GM12874 (cell line): ENCODE measurements around the gene OR10P1.

Experiments
- TF ChIP-seq, protein P1 (sequence below): IDR thresholded peaks from 2 replicates; pipeline ENCODE4 v1.5.1; 2011; ENCODE audit warnings: low read depth, mild to moderate bottlenecking, control low read depth, low read length, moderate library complexity; ENCODE audit not compliant: insufficient read depth

OR10P1 gene, protein sequence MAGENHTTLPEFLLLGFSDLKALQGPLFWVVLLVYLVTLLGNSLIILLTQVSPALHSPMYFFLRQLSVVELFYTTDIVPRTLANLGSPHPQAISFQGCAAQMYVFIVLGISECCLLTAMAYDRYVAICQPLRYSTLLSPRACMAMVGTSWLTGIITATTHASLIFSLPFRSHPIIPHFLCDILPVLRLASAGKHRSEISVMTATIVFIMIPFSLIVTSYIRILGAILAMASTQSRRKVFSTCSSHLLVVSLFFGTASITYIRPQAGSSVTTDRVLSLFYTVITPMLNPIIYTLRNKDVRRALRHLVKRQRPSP

DNA sequence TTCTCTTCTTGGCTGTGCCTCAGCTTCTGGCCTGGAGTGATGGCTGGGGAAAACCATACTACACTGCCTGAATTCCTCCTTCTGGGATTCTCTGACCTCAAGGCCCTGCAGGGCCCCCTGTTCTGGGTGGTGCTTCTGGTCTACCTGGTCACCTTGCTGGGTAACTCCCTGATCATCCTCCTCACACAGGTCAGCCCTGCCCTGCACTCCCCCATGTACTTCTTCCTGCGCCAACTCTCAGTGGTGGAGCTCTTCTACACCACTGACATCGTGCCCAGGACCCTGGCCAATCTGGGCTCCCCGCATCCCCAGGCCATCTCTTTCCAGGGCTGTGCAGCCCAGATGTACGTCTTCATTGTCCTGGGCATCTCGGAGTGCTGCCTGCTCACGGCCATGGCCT is at the start of gene OR10P1:
TSS of gene OR10P1 (plus strand) at position 40 of the 400 bp plus-strand sequence. CDS start at position 40, 0 bp downstream.
- TF ChIP-seq, protein P1, sequence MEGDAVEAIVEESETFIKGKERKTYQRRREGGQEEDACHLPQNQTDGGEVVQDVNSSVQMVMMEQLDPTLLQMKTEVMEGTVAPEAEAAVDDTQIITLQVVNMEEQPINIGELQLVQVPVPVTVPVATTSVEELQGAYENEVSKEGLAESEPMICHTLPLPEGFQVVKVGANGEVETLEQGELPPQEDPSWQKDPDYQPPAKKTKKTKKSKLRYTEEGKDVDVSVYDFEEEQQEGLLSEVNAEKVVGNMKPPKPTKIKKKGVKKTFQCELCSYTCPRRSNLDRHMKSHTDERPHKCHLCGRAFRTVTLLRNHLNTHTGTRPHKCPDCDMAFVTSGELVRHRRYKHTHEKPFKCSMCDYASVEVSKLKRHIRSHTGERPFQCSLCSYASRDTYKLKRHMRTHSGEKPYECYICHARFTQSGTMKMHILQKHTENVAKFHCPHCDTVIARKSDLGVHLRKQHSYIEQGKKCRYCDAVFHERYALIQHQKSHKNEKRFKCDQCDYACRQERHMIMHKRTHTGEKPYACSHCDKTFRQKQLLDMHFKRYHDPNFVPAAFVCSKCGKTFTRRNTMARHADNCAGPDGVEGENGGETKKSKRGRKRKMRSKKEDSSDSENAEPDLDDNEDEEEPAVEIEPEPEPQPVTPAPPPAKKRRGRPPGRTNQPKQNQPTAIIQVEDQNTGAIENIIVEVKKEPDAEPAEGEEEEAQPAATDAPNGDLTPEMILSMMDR: no peak

DNA sequence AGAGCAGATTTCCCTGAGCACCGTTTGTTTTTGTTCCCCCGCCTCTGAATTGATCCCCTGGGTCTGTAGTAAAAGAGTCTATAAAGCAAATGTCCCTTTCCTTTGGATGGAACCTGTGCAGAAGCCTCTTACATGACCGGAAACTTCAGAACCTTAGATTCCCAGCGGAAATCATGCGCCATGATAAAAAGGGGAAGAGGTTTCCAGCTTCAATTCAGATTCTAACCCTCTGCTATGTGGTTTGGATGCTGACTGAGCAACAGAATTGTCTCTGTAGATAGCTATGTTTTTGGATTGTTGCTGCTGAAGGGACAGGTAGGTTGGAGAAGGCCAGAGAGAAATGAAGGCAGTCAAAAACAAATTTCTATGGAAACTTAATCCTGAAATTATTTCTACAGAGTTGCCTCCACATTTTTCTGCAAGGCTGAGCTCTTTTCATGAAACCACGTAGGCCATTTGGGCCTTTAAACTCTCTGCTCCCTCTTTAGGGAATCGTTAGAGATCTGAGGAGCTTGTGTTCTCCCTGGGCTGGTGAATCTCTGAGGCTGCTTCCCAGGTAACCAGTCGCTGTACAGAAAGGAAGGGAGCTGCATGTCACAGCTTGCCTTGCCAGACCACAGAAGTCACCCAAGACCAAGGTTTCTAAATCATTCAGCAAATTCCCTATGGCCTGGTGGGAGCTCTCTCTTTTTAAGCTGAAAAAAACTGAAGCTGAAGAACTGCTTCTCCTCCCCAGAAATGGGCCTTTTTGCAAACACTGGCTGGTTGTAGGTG is 28.7 kb upstream of the OR10P1 start:
- TF ChIP-seq, protein P1: no peak

DNA sequence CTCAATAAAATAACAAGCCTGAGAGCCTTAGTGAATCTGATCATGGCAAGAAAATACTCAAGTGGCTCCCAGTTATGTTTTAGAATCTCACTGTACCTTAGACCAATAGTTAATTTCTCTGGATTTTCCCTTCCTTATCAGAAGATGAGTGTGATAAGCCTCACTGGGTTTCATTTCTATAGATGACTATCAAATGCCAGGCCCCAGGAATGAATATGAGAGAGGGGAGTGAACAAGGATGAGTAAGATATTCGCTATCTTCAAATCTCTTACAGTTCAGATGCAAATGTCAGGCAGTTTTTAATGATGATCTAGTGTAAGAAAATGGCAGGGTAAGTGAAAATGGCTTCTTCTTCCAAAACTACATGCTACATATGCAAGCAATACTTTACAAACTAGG is 26.1 kb upstream of the OR10P1 start:
- TF ChIP-seq, protein P1: no peak

DNA sequence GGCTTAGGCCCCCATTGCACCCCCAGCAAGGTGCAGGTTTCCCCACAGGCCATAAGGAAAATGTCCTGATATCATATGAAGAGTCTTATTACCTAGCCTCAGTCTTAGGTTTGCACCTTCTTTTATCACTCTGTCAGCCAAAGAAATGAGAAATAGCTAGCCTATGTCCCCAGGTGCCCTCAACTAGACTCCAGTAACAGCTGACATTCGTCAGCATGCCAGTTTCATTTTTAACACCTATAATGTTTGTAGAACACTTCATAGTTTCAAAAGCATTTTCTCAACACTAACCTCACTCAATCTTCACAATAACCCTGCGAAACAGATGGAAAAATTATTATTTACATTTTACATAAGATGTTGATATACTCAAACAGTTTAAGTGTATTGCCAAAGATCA is 24.0 kb upstream of the OR10P1 start:
- TF ChIP-seq, protein P1: no peak

DNA sequence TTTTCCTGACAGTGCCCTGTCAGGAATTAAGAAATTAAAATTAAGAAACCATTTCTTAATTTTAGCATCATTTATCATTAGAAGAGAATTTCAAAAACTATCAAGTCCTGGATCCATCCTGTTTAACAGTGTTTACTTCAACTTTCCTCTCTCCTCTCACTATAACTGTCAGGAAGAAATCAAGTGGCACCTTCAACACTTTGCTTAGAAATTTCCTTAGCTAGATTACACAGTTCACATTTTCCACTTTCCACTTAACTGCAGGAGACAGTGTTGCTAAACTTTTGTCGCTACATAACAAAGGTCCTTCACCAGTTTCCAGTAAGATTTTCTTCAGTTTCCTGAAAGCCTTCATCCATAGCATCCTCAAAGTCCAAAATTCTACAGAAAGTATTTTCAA is 21.9 kb upstream of the OR10P1 start:
- TF ChIP-seq, protein P1: no peak

DNA sequence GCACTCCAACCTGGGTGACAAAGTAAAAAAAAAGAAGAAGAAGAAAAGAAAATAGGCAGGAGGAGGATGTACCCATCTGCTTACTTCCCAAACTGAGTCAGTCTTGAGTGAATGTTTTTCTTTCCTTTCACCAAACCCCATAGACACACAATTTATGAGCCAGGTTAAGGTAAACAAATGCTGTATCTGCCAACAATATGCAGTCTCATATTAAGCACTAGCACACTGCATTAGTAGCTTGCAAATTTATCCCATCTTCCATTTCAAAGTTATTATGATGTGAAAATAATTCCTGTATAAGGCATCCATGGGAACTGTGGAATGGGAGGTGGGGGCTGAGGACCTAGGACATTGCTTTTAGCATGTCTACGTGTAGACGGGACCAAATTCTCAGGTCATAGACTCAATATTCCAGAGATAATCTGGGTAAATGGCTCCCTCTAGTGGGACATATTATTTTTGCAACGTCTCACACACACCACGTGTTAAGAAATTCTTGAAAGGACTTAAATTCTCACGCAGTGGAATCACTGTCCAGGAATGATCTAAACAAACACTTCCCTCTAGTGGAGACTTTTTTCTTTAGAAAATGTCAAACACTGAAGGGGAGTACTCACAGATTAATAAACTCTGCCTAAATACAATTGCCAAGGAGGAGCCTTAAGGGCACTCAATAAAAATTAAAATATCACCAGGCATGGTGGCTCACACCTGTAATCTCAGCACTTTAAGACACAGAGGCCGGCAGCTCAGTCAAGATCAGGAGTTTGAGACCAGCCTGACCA is 17.1 kb upstream of the OR10P1 start:
- TF ChIP-seq, protein P1: peak; percentile 46

DNA sequence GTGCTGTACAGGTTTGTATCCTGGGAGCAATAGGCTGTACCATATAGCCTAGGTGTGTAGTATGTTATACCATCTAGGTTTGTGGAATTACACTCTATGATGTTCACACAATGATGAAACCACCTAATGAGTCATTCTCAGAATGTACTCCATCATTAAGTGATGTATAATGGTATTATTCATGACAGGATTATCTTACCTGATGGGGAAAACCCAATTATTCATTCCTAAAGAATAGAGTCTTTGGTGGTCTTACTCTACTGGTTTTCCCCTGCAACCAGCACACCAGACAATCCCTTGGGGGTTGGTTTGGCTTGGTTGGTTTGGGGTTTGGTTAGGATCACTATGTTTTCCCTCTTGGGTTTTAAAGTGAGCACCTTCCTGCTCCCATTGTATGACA is 12.6 kb upstream of the OR10P1 start:
- TF ChIP-seq, protein P1: no peak
